Bronchial epithelial cell (primary cell): ENCODE data around the gene ZG16. TPM values are rescaled to one million over a fixed set of nuclear protein-coding genes. Genes with fewer than 3 reads are reported as not detected.
"Not testable (repeated sequence)": the region's sequence is repeated elsewhere in the genome, so short reads cannot be mapped to it uniquely, and the experiment has no call there.

ENCODE experiments used
- DNase-seq: peaks from one replicate; pipeline ENCODE4 v3.0.0-alpha.2; 2010; ENCODE audit warnings: low read depth
- FAIRE-seq: peaks from 2 replicates; lab custom pipeline; 2011; peaks lifted over from hg19 to GRCh38; lab: Jason Lieb, UNC
- H3K27me3 ChIP-seq: 2 replicates; pipeline ENCODE4 v1.5.1; 2011; ENCODE audit warnings: low read length; ENCODE audit not compliant: control insufficient read depth, insufficient read depth
- H3K36me3 ChIP-seq: 2 replicates; pipeline ENCODE4 v1.5.1; 2011; ENCODE audit warnings: low read length; ENCODE audit not compliant: control insufficient read depth, insufficient read depth
- H3K4me3 ChIP-seq: 2 replicates; pipeline ENCODE4 v1.5.1; 2011; ENCODE audit warnings: mild to moderate bottlenecking, low read depth, low read length, control low read depth
- CTCF ChIP-seq: IDR thresholded peaks from 2 replicates; pipeline ENCODE4 v1.5.1; 2011; ENCODE audit warnings: mild to moderate bottlenecking, moderate library complexity, low read length, control low read depth, inconsistent platforms; ENCODE audit not compliant: insufficient read depth, severe bottlenecking
- total RNA-seq: library from RNA; depleted of rRNA; stranded (reverse); fragments of >200 nt; gene quantifications from 2 replicates; pipeline ENCODE4 v1.2.1, GENCODE V29; 2014

ZG16 gene
- total RNA-seq, 1 donor from 2014 or later, result not detected

DNA sequence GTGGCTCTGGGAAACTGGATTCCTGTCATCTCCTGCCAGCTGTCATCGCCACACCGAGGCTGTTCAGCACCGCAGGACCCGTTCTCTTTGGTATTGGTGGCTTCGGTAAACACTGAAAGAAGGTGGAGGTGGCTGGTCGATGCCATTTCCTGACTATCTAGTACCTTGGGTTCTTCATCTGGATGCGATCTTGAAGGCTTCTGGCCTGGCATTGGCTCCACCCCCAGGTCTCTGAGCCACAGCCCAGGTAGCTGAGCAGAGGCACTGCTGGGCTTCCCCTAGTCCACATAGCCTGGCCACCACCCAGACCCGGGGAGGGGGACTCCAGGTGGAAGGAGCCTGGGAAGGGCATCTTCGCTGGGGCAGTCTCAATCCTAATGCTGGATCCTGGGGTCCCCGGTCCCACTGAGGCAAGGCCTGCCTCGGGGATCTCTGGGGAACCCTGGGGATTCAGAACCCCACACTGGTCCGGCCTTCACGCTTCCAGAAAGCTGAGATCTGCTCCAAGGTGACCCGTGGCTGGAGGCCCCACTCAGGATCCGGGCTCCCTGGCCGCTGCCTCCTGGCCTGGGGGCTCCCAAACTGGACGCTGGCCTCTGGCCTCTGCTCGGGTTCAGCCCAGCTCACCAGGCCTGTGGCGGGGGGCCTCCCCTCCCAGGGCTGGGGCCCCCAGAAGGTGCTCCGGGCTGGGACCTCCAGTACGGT is 34.1 kb upstream of the ZG16 start:
- H3K4me3 ChIP-seq, result no peak overlapping the region
- no peaks in the 10 kb centered on the region for H3K27me3 ChIP-seq
- no peak for FAIRE-seq
- no peak for TF ChIP-seq CTCF
- no peaks in the 10 kb centered on the region for H3K36me3 ChIP-seq
- DNase-seq, result no peak

DNA sequence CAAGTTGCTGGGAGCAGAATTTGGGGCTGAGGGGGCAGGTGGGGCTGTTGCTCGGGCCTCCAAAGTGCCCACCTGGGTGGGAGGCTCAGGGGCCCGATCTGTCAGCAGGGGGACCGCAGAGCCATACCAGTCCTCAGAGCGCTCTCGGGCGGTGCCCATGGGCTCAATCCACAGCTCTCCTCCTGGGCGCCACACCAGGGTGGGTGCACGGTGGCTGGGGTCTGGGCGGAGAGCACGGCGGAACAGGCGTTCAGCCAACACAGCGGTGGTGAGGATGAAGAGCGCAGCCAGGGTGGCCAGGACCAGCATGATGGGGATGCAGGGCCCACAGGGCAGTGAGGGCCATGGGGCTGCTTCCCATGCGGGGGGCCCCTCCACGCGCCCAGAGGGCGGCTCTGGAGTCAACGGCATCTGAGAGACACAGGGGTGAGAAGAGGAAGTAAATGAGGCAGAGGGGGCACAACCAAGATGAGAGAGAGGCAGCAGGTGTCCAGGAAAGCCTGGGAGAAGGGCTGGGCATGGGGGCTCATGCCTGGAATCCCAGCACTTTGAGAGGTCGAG is 33.4 kb upstream of the ZG16 start:
- no peak for TF ChIP-seq CTCF
- FAIRE-seq, result no peak
- Histone ChIP-seq H3K36me3 (no peaks in the 10 kb centered on the region), H3K27me3 (no peaks in the 10 kb centered on the region), H3K4me3 (no peak overlapping the region)
- no peak for DNase-seq

GRCh38 chr16:29745121-29745852 is 32.8 kb upstream of the ZG16 start:
- no peaks in the 10 kb centered on the region for H3K36me3 ChIP-seq
- TF ChIP-seq CTCF, result no peak
- DNase-seq (no peak), FAIRE-seq (no peak)
- H3K27me3 ChIP-seq, result no peaks in the 10 kb centered on the region
- H3K4me3 ChIP-seq, result no peak overlapping the region

- Histone ChIP-seq H3K4me3 (no peak within 1 kb of the TSS), H3K36me3 (no peaks in the 10 kb centered on the region), H3K27me3 (no peaks in the 10 kb centered on the region)
- no peak for FAIRE-seq
- no peak for DNase-seq
- TF ChIP-seq CTCF, result no peak
These were observed 32.2 kb upstream of the ZG16 start, which contains the start of gene C16orf54 for GRCh38 chr16:29745853-29746345. TSS of gene C16orf54 (minus strand) at chr16:29745990. CDS start at chr16:29744951, 1,039 bp downstream.

- not testable (repeated sequence) for FAIRE-seq
These were observed 31.5 kb upstream of the ZG16 start for GRCh38 chr16:29746518-29746917.

More at GRCh38 chr16:29746518-29746917, 31.5 kb upstream of the ZG16 start:
- not testable (repeated sequence) for H3K4me3 ChIP-seq, H3K36me3 ChIP-seq, H3K27me3 ChIP-seq, DNase-seq
